HPDE6-E6E7 (cell line): ENCODE results near the gene GRIK1.
A peak's percentile ranks its signal among the peaks of the same experiment; 100 is the strongest.

Source experiments
- DNase-seq: peaks from one replicate; pipeline ENCODE4 v3.0.0; 2011; ENCODE audit warnings: missing footprints; ENCODE audit errors: extremely low spot score

The GRIK1 gene

DNA sequence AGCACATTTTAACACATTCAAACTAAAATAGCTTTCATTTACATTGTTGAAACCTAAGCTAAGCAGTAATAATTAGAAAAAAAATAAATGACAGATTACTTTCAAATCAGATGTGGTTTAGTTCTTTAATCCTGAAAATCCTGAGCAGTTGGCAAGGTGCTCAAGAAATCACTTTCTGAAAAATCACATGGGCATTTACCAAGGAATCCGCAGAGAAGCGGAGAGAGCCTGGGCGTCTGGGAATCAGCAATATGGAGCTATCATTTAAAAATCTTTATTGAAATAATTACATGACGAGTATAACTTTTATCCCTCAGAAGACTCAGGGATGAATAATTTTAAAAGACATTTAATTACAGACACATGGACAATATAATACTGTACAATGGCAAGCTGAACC is 30.2 kb downstream of the GRIK1 start:
- no peak for DNase-seq

DNA sequence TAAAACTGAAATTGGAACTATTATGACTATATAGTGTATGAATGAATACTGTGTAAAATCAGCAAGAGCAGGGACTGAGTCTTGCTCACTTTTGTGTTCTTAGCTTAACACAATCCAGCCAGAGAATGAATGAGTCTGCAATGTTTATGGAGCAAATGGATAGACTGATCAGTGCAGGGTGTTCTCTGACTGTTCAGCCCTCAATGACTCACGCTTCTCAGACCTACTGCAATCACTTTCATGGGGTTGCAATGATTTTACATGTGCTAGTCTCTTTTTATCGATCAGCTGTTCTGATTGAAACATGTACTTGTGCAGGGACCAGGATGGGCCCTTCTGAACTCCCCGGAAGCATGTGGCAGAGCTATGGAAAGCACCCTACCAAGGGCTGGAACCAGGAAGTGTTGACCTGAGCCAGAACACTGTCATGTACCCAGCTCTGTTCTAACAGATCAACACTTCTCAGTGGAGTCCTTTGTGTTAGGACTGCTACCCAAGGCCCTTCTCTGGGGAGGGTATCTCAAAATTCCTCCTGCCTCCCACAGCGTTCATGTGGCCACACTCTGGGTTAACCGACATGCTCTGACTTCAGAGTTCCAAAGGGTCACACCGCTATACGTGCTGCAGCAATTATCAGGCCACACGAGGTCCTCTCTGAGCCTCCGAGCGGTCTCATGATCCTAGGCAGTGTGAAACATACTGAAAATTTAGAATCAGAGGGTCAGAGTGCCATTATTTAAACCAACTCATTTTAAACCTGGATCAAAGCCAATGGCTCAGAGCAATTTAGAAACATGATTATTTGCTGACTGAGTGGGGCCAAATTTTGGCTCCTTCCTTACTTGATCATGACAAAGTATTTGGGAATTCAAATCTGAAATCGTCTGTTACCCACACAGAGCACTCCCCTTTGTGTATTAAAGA is 35.2 kb downstream of the GRIK1 start:
- DNase-seq: no peak

DNA sequence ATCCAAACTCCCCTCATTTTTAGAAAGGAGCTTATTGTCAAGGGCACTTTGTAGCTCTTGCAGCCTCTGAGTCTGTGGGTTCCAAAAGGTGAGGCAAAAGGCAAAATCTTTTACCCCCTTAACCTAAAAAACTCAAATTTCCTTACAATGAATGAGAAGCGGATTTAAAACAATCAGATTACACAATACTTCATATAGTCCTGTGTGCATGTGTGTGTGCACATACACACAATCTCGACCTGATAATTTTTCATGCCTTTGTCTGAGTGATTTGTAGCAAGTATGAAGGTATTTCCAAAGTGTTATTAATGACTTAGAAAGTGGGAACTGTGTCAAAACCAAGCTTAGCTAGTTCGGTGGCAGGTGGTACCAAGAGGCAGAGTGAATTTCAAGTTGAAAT is 42.9 kb downstream of the GRIK1 start:
- DNase-seq: no peak

DNA sequence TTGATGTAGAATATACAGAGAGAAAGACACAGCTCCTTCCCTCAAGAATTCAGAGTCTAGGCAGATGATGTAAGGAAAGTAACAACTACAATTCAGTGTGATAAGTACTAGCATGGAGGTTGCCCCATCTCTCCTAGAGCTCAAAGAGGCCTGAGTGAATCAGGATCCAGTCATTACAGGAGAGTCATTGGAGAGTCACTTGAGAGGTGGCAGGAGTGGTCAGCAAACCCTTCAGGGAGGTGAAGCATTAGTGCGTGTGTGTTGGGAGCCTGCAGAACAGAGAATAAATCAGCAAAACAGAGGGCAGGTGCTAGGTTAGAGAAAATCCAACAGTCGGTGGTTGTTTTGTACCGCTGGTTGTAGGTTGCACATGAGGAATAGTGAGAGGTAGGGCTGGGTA is 46.1 kb downstream of the GRIK1 start:
- DNase-seq: no peak

DNA sequence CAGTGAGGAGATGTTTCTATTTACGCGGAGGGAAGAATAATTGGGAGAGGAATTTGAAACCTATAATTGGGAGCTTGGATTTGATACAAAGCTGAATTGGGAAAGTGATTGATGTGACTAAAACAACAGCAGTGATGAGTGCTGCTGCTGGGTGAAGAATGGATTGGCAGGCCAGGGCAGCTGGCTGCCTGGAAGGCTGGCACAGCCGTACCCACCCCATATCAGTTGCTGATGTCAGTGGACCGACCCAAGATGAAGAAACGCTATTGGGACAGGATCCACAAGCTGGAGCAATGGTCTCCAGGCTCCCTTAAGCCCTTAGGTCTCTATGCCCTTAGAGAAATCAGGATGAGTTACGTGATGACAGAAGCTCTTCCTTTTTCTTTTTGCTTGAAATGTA is 47.4 kb downstream of the GRIK1 start:
- DNase-seq: no peak

DNA sequence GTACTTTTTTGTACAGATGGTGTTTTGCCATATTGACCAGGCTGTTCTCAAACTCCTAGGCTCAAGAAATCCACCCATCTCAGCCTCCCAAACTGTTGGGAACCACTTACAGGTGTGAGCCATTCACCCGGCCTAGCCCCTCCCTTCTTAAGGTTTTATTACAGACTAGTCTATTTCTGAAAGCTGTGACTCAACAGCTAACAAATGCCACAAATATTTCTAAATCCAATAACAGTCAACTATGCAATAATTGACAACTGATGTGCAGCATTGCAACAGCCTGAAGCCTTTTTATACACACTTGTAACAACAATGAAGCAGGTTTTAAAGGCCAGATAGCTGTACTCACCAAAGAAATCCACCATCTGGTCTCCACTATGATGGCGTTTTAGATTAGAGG is 51.4 kb downstream of the GRIK1 start:
- no peak for DNase-seq

DNA sequence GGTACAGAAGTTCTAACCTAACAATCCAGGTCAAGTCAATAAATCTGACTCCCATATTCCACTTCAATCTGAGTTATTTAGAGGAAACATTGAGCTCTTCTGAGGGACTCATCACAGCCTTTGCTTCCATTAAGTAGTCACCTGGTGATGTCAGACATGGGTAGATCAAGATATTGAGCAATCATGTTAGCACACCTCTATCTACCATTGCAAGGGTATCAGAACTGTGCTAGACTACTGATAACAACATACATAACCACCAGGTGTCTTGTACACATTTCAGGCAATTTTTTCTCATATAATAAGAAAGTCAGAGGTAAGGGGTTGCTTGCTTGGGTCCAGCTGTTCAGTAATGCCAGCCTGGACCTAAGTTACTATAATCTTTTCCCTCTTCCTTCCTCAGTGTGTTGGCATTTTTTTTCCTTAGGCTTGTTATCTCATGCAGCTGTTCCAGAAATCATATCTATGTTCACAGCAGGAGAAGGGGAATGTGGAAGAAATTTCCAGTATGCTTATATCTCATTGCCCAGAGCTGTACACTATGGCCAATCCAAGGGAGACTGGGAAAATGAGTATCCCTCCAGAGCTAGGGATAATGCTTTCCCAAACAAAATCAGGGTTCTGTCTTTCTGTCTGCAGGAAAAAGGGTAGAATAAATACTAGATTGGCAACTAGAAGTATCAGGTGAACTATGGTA is 52.3 kb downstream of the GRIK1 start:
- DNase-seq: no peak

DNA sequence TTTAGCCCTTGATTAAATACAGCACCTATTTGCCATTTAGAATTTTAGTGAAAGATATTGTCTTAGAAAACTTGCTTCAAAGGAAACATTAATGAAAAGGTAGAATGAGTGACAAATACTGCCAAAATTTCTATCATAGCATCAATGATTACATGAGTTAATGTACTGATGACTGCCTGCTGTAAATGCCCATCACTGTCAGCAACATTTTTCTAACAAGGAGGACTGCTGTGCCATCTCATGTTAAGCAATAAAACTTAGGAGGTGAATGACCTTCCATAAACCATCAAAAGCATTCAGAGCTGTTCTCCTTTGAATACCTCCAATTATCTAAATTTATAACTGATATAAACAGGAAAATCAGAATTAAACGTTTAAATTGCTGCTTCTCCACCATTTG is 54.3 kb downstream of the GRIK1 start:
- no peak for DNase-seq

DNA sequence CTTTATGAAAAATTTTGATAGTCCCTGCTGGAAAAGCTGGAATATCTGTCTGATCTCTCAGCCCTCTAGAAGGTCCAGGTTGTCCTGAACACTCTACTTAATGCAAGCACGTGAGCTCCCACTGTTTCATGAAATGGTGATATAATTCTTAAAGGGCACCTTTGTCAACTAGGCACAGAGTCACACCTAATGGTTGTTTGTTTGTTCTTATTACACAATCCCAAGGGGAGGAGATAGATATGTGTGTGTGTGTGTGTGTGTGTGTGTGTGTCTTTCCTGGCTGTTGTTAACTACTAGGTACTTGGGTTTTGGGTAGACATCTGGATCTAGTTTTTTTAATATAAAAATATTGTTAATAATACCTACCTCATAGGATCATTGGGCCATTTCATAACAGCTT is 63.9 kb downstream of the GRIK1 start:
- DNase-seq: no peak

DNA sequence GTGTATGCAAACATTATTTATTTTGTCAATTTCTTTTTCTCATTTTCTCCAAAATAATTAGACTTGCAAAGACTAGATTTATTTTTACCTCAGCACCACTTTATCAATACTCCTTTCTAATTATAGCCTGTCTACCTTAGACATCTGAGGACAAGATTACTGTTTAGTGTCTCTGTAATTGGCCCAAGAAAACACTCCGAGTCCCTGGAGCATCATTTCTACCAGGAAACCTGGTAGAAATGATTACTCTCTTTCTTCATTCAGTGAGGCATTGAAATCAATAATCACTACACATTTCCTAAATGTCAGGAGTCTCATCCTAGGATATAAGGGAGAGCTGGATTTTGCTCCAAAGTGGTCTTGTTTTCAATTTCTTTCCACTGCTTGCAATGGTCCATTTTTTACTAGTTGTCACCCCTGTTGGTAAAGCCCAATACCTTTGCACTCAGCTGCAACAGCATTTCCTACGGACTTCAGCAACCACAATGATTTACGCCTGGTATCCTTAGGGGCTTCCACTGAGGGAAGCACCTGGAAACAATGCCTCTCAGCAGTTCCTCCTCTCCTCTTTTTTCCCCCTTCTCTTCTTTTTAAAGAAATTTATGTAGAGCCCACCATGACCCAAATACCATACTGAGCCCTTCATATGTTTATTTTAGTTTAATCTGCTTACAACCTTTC is 64.6 kb downstream of the GRIK1 start:
- no peak for DNase-seq

DNA sequence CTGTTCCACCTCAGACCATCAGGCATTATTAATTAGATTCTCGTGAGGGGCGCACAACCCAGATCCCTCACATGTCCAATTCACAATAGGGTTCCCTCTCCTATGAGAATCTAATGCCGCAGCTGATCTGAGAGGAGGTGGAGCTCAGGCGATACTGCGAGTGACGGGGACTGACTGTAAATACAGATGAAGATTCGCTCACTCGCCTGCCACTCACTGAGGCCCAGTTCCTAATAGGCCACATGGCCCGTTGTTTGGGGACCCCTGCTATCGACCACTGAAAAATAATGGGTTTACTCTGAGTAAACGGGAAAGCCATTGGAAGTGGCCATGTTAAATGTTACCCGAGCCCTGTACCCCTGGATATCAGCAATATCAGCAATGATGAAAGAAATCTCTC is 65.9 kb downstream of the GRIK1 start:
- DNase-seq: no peak

DNA sequence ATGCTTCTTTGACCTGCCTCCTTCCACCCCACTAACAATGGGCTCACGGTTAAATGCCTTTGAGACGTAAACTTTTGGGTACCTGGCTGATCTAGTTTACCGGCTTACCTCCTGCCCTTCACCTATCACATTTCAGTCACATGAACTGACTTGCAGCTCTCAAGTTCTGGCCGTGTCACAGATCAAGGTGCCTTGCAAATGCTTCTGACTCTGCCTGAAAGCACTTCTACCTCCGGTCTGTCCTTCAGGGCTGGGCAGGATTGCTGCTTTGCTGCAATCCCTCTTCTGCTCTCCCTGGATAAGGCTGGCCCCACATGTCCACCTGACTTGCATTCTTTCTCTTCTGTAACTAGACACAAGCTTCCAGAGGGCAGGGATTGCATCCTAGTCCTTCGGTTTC is 69.0 kb downstream of the GRIK1 start:
- no peak for DNase-seq

DNA sequence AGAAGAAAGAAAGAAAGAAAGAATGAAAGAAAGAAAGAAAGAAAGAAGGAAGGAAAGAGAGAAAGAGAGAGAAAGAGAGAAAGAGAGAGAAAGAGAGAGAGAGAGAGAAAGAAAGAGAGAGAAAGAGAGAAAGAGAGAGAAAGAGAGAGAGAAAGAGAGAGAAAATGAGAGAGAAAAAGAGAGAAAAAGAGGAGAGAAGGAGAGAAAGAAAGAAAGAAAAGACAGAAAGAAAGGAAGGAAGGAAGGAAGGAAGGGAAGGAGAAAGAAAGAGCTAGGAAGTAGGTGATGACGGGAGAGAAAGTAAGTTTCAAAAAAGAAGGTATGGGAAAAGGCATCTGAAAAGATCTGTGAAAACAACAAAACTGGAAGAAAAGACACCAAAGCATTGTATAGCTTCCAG is 72.0 kb downstream of the GRIK1 start:
- DNase-seq: no peak

DNA sequence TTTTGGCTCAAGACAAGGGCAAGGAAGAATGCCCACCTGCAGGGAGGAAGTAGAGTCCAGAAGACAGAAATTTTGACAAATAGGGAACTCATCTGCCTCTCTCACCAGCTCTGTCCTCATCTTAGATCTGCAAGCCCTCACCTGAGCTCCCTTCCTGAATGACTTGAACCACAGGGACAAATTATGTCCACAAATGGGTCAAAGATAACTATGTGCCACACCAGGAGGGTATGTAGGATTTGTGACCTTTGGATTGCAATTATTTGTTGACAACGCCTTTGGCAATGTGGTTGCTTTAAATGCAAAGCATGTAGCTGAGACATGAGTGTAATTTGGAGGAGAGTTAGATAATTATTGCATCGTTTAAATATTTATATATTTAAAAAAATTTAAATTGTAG is 79.5 kb downstream of the GRIK1 start:
- DNase-seq: no peak

DNA sequence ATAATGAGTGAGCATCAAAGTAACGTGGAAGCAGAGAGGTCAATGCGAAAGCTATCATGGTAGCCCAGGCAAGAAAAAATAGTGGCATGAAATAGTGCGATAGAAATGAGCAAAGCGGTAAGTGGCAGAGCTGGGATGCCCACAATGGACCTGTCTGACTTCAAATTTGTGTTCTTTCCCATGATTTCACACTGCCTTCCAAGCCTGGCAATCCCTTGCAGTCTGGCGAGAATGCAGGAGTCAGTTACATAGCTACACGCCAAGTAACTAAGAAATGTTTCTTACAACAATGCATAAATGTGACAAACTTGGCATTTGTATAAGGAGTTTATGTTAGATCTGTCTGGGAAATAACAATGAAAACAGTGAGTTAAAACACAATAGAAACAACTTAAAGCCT is 82.6 kb downstream of the GRIK1 start:
- no peak for DNase-seq

DNA sequence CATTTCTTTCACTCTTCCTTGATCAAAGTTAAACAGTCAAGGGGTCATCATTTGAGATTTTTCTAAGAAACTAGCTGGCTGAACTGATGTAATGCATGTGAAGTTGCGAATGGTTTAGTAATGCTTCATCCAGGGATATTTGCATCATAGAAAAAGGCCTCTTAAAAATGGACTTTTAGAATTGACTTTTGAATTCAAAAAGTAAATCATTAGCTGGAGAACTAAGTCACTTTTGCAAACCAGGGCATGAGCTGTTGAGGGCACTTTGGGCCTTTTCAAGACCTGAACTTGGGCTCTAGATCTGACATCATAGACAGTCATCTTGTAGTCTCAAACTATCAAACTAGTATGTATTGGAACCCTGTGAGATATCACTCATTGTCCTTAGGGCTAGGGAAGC is 85.0 kb downstream of the GRIK1 start:
- DNase-seq: no peak

DNA sequence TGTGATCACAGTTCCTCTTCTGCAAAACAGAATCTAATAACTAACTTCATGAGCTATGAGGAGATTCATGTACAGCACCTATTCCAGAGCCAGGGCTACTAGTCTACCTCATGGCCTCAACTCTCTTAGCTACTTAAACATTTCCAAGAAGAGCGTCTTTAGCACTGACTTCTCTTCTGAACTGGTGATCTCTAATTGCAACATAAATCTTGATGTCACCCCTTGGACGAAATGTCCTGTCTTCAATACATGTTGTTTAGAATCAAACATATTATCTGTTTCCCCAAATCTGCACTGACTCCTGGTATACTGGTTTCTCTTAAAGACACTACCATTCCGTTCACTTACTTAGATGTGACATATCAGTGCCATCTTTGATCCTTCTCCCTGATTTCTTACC is 88.2 kb downstream of the GRIK1 start:
- no peak for DNase-seq

DNA sequence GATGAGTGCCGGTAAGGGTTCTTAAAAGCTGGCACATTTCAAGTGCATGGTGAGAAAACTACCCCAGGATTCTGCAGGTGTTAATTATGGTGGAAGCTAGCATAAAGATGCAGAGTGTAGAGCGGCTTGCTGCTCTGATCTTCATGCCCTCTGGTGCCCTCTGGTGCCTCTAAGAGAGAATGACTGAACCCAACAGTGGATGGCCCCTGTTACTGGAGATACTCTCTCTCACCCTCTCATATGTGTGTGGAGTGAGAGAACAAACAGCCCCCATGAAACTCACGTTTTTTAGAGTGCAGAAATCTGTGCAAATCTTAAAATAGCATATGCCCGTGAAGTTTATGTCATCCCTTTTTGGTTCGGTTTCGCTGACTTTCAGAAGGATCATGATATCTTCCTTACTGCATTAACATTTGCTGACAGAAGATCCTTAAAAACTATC is 90.0 kb downstream of the GRIK1 start:
- peak; percentile 49 for DNase-seq

DNA sequence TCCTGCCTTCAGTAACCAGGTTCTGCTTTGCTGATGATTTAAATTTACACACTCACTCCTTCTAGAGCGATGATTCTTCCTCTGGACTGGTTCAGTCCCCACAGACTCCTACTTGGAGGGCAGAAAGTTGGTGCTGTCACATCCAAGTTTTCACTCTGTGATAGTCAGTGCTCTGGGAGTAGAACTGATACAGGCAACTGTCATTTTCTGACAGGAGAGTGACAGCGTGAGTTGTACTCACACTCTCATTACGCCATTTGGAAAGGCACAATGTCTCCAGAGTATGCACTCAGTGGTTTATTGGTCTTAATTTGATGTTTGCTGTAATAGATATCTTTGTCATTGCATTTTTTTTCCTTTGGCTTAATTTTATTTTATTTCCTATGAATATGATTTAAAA is 96.0 kb downstream of the GRIK1 start:
- no peak for DNase-seq

DNA sequence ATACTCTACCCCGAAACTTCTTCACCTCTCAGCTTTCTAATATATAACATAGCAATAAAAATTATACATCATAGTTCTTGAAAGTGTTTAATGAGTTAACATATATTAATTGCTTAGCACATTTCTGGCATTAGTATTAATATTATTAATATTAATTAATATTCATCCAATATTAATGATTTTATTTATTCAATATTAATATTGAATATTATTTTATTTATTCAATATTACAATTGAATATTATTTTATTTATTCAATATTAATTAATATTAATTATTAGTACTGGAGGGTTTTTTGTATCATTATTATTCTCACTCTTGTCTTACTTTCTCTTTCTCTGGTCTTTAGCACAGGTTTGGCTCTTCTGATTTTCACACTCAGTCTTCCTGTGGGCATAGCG is 105.2 kb downstream of the GRIK1 start:
- no peak for DNase-seq

DNA sequence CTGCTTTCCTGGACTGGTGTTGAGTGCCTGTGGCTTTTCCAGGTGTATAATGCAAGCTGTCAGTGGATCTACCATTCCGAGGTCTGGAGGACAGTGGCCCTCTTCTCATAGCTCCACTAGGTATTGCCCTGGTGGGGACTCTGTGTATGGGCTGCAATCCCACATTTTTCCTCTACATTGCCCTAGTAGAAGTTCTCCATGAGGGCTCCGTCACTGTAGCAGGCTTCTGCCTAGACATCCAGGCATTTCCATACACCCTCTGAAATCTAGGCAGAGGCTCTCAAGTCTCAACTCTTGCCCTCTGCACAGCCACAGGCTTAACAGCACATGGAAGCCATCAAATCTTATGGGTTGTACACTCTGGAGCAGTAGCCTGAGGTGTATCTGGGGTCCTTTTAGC is 107.6 kb downstream of the GRIK1 start:
- no peak for DNase-seq

DNA sequence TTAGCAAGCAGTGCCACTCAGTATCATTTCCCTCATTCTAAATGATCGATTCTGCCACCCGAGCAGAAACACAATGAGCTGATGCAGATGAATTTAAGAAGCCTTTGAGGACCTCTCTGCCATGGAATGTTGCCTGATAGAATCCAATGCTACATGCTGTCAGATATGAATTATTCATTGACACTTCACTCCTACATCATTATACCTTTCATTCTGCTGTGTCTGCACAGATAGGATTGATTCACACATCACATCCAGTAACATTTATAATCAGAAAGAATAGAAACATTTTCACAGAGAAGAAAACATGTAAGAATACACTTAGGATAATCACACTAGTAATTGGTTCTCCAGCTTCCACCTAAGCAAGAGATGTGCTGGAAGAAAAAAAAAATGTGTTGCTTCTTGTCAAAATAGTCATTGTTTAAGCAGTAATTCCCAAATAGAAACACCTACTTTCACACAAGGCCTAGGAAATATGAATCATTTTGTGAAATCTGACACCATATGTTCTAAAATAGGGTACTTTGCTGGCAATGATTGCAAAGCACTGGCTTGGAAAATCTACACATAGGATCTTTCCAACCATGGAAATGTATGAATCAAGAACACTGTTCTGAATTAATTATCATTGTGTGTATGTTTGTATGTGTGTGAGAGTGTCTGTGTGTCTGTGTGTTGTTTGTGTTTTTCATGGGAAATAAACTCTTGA is 110.1 kb downstream of the GRIK1 start:
- no peak for DNase-seq
